ENCODE results near the gene GNB1.

- TF ChIP-seq CREB1 (IDR thresholded peaks at IDR 0.05; ENCODE audit: low read depth): no peak
- TF ChIP-seq EGR1 (IDR thresholded peaks at IDR 0.05): no peak
- TF ChIP-seq TEAD4 (IDR thresholded peaks at IDR 0.05): no peak
- TF ChIP-seq CEBPB (IDR thresholded peaks at IDR 0.05): no peak
- no peak for TF ChIP-seq EP300 (IDR thresholded peaks at IDR 0.05; ENCODE audit: borderline replicate concordance)
- TF ChIP-seq FOXM1 (IDR thresholded peaks at IDR 0.05; ENCODE audit: borderline replicate concordance, low read depth): no peak
- TF ChIP-seq RAD21 (IDR thresholded peaks at IDR 0.05; ENCODE audit: low read depth): no peak
- TF ChIP-seq TAF1 (IDR thresholded peaks at IDR 0.05; ENCODE audit: low read depth): no peak
- TF ChIP-seq, protein P1, sequence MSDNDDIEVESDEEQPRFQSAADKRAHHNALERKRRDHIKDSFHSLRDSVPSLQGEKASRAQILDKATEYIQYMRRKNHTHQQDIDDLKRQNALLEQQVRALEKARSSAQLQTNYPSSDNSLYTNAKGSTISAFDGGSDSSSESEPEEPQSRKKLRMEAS (IDR thresholded peaks at IDR 0.05): no peak
- TF ChIP-seq REST (IDR thresholded peaks at IDR 0.05; ENCODE audit: low read depth): no peak
- no peak for TF ChIP-seq YY1 (IDR thresholded peaks at IDR 0.05; ENCODE audit: low read depth)
- TF ChIP-seq USF1 (IDR thresholded peaks at IDR 0.05): no peak
- TF ChIP-seq NFIC (IDR thresholded peaks at IDR 0.05): no peak
Measured at GRCh38 chr1:1783320-1783719, 107.6 kb downstream of the GNB1 start.
